ENCODE measurements around the gene MSLN.

The MSLN gene

GRCh38 chr16:794853-795466 lies 34.4 kb downstream of the MSLN start:
- no peak for DNase-seq

DNA sequence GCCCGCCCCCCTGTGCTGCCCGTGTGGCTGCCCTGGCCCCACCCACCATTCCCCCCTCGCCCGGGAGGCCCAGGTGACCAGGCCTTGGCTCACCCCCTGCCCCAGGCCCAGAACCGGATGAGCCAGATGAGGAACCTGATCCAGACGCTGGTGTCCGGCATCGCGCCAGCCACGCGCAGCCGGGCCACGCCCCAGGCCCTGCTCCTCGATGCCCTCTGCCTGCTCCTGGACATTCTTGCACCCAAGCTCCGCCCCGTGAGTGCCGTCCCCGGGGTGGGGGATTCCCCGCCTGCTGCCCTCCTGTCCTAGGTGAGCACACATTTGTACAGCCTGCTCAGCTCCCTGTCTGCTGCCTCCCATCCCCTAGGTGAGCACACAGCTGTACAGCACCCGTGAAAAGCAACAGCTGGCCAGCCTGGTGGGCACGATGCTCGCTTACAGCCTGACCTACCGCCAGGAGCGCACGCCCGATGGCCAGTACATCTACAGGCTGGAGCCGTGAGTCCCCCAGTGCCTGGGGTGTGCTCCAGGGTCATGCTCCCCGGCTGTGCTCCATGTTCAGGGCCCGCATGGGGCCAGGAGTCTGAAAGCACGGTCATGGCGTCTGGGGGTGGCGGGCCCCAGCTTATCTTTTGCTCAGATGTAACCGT lies 35.2 kb downstream of the MSLN start:
- no peak for DNase-seq

- no peak for DNase-seq
These were observed 36.0 kb downstream of the MSLN start for GRCh38 chr16:796296-797119.

- DNase-seq, result no peak
These were observed 36.5 kb downstream of the MSLN start for GRCh38 chr16:797120-797420.

DNA sequence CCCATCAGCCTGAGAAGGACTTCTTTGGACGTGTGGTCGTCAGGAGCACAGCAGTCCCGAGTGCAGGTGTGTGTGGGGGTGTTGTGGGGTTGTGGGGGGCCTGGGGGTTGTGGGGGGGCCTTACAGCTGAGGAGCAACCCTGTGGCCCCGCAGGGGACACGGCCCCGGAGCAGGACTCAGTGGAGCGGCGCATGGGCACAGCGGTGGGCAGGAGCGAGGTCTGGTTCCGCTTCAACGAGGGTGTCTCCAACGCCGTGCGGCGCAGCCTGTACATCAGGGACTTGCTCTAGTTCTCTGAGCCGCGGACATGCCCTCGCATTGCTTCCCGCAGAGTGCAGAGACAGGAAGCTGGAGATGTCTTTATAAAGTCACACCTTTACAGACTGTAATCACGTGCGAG lies 37.2 kb downstream of the MSLN start:
- DNase-seq, result no peak

GRCh38 chr16:798666-799065 lies 38.1 kb downstream of the MSLN start:
- DNase-seq, result no peak

DNA sequence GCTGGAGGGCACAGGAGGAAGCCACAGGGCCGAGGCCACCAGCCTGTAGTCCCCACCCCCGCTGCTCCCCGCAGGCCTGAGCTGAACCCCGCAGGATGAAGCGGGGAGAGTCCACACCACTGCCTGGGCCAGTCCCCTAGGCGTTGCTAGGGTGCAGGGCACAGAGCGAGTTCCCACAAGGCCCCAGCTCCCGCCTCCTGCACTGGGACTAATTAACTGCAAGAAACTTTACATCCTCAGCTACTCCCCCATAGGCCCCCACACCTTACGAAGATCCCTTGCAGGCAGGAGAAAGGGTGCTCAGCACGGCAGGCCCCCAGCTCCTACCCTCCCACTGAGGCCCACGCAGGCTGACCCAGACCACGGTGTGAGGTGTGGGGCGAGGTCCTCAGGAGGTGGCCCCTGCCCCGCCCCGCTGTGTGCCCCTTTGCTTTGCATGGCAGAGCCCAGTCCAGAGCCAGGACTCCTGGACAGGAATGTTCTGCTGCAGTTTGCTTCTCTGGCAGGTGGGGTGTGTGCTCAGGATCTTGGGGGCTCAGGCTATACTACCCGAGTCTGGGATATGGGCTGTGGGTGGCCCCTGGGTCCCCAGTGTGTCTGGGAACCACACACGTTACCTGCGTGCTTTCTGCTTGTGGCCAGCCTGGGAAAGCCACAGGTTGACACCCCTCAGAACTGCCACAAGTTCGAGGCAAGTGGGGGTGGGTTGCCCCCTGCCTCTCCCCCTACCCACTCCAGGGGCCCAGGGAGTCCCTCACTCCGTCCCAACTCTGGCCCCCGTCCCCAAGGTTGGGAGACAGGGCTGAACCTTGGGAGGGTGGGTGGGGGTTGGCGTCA lies 38.8 kb downstream of the MSLN start:
- no peak for DNase-seq

DNA sequence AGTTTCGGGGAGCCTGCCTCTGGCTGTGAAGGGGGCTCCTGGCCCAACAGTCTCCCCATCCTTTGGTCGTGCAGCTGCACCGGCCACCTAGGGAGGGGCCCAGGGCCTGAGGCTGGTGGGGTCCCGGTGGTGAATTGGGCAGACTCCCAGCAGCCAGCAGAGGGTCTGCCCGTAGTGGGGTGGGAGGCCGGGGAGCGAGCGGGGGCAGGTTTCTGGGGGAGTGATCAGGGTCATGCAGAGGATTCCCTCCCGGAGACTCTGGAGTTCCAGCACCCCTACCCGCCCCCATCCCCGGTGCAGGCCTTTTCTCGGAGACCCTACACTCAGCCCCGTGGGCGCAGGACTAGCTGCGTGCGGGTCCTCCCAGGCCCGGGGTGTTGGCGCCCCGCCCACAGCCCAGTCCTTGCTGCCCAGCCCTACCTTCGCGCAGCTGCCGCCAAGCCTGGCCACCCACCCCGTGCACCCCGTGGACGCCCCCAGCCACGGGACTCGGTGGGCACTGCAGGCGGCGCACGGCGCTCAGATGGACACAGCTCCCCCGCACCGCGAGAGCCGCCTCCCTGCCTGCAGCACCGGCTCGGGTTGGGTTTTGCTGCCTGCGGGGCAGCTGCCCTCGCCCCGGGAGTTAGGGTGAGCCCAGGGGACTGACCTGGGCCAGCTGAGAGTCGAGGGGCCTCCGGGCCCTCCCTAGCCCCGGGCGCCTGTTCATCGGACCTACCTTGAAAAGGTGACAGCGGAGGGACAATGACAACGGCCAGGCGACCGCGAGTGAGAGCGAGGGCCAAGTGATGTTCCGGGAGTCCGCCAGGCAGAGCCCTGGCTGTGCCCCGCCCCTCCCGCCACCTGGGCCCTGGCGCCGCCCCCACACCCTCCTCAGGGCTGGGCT lies 39.7 kb downstream of the MSLN start, which contains the start of gene GNG13:
TSS of gene GNG13 (minus strand) at position 787 of the 886 bp plus-strand sequence. CDS start 1,657 bp downstream, outside the sequence.
- DNase-seq, result no peak

DNA sequence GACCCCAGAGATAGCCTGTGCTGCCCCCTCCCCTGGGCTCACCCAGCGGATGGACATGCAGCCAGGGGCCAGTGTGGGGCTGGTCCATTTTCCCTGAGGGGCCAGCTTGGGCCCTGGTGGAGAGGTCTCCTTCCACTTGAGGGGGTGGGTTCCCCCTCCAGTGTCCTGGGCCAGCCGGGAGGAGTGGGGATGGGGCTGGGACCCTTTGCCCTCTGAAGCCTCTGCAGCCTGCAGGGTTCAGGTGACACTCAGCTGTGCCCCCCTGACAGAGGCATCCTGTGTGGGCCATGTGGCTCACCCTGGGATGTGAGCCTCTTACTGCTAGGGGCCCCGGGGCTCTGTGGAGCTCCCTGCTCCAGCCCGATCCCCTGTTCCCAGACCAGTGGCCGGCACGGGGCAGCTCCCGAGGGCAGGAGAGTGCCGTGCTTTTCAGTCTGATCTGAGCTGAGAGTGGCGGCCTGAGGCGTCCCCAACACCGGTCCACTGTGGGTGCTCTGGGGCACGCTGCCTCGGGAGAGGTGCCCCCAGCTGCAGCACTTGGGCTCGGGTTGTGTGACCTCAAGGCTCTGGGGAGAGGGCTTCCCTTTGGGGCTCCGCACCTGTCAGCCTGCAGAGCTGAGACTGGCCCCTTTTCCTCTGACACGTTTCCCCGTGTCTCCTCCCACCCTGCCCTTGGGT lies 40.4 kb downstream of the MSLN start:
- no peak for DNase-seq

DNA sequence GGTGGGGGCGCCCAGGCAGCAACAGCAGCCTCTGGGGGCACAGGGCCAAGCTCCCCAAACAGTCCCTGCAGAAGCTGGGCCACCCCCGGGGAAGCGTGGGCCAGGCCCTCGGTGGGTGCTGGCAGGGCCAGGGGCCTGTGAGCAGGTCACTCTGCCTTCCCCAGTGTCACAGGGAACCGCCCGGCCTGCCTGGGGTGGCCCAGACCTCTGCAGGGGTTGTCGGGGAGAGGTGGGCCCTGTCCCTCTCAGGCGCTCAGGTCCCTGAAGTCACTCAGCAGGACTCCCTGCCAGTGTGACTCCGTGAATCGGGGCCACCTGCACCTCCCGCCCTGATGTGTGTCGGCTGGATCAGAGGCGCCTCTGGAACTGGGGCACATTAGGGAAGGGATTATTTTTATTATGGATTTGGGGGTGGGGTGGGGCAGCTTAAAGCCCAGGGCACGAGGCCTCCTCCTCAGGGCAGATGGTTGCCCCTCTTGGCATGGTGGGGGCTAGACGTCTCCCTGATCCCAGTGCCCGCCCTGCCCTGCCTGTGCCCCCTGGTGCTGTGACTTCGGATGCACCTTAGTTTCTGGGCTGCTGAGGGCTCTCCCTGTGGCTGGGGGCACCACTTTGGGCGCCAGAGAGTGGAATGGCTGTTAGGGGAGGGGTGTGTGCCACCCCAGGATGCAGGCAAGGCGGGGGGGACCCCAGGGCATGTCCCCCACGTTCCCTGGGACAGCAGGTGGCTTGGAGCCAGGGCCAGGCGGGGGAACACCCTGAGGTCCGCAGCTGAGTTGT lies 41.2 kb downstream of the MSLN start:
- DNase-seq, result no peak

- no peak for DNase-seq
These were observed 41.9 kb downstream of the MSLN start for GRCh38 chr16:802461-802860.

DNA sequence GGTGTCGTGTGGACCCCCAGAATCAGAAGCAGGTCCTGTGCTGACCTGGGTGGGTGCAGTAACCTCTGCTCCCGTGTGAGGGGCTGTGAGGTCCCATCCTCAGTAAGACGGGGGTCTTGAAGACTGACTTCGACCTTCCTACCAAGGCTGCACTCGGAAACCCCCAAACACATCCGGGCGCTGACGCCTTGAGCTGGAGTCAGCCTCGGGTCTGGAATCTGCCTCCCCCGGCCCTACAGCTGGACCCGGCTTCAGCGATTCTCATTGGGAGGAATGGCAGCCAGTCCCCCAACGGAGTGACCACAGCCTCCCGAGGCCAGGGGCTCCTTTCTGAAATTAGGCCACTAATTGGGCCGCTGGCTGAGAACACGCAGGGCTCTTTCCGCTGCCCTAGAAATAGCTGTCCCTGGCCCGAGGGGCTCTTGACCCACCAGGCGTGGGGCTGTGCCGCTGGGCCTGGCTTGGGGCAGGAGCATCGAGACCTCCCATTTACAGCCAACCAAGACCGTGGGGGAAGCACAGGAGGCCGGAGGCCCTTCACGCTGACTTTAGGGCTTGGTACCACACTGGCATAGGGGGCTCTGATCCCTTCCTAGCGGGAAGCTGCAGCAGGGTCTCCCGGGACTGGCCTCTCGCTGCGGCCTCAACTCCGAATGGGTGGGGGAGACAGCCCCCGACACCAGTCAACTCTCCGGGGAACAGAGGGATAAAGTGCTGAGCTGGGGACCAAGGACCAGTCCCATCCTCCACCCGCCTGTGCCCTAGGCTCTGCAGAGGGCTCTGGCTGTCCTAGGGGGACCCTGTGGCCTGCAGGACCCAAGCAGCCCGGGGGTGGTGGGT lies 42.6 kb downstream of the MSLN start:
- DNase-seq, result no peak

DNA sequence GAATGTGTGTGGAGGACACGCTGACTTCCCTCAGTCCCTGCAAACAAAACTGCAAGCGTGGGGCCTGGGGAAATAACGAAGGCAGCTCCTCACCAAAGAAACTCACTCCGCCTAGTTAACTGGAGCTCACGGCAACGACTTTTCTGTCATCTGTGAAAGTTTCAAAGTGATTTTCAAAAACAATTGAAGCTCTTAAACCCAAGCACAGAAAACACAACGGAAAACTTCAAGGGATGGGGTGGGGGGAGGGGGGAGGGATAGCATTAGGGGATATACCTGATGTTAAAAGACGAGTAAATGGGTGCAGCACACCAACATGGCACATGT lies 43.2 kb downstream of the MSLN start:
- no peak for DNase-seq

GRCh38 chr16:804193-805048 lies 43.9 kb downstream of the MSLN start:
- no peak for DNase-seq

- DNase-seq, result no peak
These were observed 44.9 kb downstream of the MSLN start for GRCh38 chr16:805474-805873.

- peak; percentile 38 for DNase-seq
These were observed 47.0 kb downstream of the MSLN start for GRCh38 chr16:807347-808084.

DNA sequence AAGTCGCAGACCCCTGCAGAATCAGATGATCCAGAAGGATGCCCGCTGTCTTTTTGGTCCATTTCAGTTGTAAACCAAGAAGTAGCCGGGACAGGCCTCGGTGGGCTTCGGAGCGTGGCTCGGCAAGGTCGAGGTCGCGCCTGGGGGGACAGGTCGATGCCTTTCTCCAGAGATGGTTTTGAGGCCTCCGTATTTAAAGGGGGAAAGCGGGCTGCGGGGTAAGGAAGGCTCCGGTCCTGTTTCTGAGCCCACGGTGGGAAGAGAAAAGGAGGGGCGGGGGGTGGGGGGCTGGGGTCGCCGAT lies 47.5 kb downstream of the MSLN start:
- no peak for DNase-seq

DNA sequence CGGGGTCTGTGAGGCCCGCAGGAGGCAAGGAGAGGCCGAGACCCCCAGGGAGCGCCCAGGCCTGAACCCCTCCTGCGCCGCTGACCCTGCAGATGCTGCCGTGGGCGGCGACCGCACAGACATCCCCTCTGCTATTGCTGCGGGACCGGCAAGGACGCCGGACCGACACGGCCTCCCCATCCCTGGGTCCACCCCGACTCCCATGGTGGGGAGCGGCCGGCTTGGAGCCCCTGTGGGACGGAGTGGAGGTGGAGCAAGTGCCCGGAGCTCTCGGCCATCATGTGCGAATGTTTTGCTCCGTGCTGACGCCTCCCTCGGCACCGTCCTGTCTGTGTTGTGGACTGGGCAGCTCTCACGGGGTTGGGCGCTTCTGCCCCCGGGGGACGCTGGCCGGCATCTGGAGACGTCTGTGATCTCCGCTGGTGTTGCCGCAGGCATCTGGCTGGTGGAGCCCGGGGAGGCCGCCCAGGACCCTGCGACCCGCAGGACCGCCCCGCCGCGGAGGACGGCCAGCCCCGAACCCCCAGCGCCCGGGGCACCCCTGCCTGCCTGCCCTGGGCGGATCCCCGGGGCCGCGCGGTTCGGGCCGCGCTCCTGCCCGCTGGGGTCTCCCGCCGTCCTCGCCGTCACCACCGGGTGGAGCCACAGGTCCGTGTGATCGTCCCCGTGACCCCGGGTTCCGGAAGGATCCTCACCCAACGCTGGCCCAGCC lies 52.8 kb downstream of the MSLN start:
- no peak for DNase-seq

All from NCI-H1436 treated with DMSO at 0.1 percent for 48 hours (cell line).